HEK293 (cell line): ENCODE results near the gene WBP4.

ENCODE experiments used
- CTCF ChIA-PET: fragments of 350-600 bp; formaldehyde crosslinking; extraction: SDS; loops from one replicate; lab custom pipeline; 2021; ENCODE audit warnings: antibody characterized with exemption; lab: Yijun Ruan, JAX
- POLR2A ChIA-PET: fragments of 300-600 bp; formaldehyde crosslinking; extraction: SDS; loops from one replicate; lab custom pipeline; 2020; ENCODE audit warnings: antibody characterized with exemption, inconsistent platforms; lab: Yijun Ruan, JAX
- H3K27ac ChIP-seq: fragments of 200-500 bp; sonication (Bioruptor generic); 2 replicates; pipeline ENCODE4 v1.5.1; 2014; ENCODE audit warnings: low read depth, low read length, control low read depth, inconsistent platforms; ENCODE audit errors: extremely low read depth
- H3K36me3 ChIP-seq, 2 experiments: fragments of 200-500 bp in 1 of 2; sonication (Bioruptor generic) in 1 of 2; 1 replicate in 1 of 2; 2 replicates in 1 of 2; pipeline ENCODE4 v1.5.1; 2014 to 2017; ENCODE audit warnings: inconsistent platforms in 2 of 2, low read length in 2 of 2; ENCODE audit not compliant: control insufficient read depth in 2 of 2, insufficient read depth in 1 of 2
- H3K4me1 ChIP-seq: fragments of 200-500 bp; sonication (Bioruptor generic); 2 replicates; pipeline ENCODE4 v1.5.1; 2014; ENCODE audit warnings: mild to moderate bottlenecking, low read length, inconsistent platforms; ENCODE audit not compliant: control insufficient read depth, insufficient read depth
- H3K4me3 ChIP-seq: 2 replicates; pipeline ENCODE4 v1.5.1; 2011; ENCODE audit warnings: low read depth, mild to moderate bottlenecking, control low read depth, low read length, moderate library complexity
- H3K9me3 ChIP-seq: fragments of 200-500 bp; sonication (Bioruptor generic); 2 replicates; pipeline ENCODE4 v1.5.1; 2014; ENCODE audit warnings: low read depth, low read length, inconsistent platforms; ENCODE audit not compliant: control insufficient read depth, insufficient read depth
- FEZF1 ChIP-seq: fragments of 450-650 bp; formaldehyde crosslinking; IDR thresholded peaks from 2 replicates; pipeline ENCODE4 v1.5.1; 2016; ENCODE audit warnings: missing biosample characterization, missing genetic modification characterization
- GLI4 ChIP-seq: fragments of 450-650 bp; formaldehyde crosslinking; IDR thresholded peaks from 2 replicates; pipeline ENCODE4 v1.5.1; 2016; ENCODE audit warnings: missing biosample characterization, missing genetic modification characterization
- IKZF3 ChIP-seq: fragments of 450-650 bp; IDR thresholded peaks from 2 replicates; pipeline ENCODE4 v1.5.0; 2018; ENCODE audit warnings: missing biosample characterization, mild to moderate bottlenecking, missing genetic modification characterization, moderate library complexity
- PRDM1 ChIP-seq: fragments of 450-650 bp; formaldehyde crosslinking; IDR thresholded peaks from 2 replicates; pipeline ENCODE4; 2016; ENCODE audit warnings: missing biosample characterization, missing genetic modification characterization
- ZFP3 ChIP-seq: fragments of 450-650 bp; formaldehyde crosslinking; IDR thresholded peaks from 2 replicates; pipeline ENCODE4 v1.5.1; 2016; ENCODE audit warnings: low read depth, missing biosample characterization, missing genetic modification characterization
- ZNF175 ChIP-seq: fragments of 450-650 bp; formaldehyde crosslinking; IDR thresholded peaks from 2 replicates; pipeline ENCODE4 v1.5.1; 2016; ENCODE audit warnings: missing biosample characterization, missing genetic modification characterization
- ZNF202 ChIP-seq: fragments of 450-650 bp; formaldehyde crosslinking; IDR thresholded peaks from 2 replicates; pipeline ENCODE4 v1.5.1; 2016; ENCODE audit warnings: missing biosample characterization, missing genetic modification characterization, borderline replicate concordance
- ZNF223 ChIP-seq: fragments of 450-650 bp; formaldehyde crosslinking; IDR thresholded peaks from 2 replicates; pipeline ENCODE4 v1.5.1; 2016; ENCODE audit warnings: missing biosample characterization, missing genetic modification characterization
- ZNF239 ChIP-seq: fragments of 450-650 bp; formaldehyde crosslinking; IDR thresholded peaks from 2 replicates; pipeline ENCODE4 v1.5.1; 2016; ENCODE audit warnings: missing biosample characterization, missing genetic modification characterization
- ZNF510 ChIP-seq: fragments of 450-650 bp; formaldehyde crosslinking; IDR thresholded peaks from 2 replicates; pipeline ENCODE4 v1.5.1; 2018; ENCODE audit warnings: mild to moderate bottlenecking, missing genetic modification characterization, missing biosample characterization; ENCODE audit not compliant: insufficient replicate concordance
- ZNF544 ChIP-seq: fragments of 450-650 bp; formaldehyde crosslinking; IDR thresholded peaks from 2 replicates; pipeline ENCODE4 v1.5.0; 2017; ENCODE audit warnings: missing biosample characterization, missing genetic modification characterization
- ZNF600 ChIP-seq: fragments of 450-650 bp; formaldehyde crosslinking; IDR thresholded peaks from 2 replicates; pipeline ENCODE4 v1.5.1; 2016; ENCODE audit warnings: missing biosample characterization, missing genetic modification characterization
- ZNF670 ChIP-seq: fragments of 450-650 bp; formaldehyde crosslinking; IDR thresholded peaks from 2 replicates; pipeline ENCODE4 v1.5.1; 2016; ENCODE audit warnings: missing biosample characterization, missing genetic modification characterization, low read depth
- ZNF747 ChIP-seq: fragments of 450-650 bp; formaldehyde crosslinking; IDR thresholded peaks from 2 replicates; pipeline ENCODE4 v1.5.1; 2016; ENCODE audit warnings: missing biosample characterization, missing genetic modification characterization
- TF ChIP-seq, protein P1 (sequence below): fragments of 450-650 bp; formaldehyde crosslinking; IDR thresholded peaks from 2 replicates; pipeline ENCODE4 v1.5.1; 2016; ENCODE audit warnings: missing biosample characterization, missing genetic modification characterization
- TF ChIP-seq, protein P2 (sequence below): fragments of 450-650 bp; formaldehyde crosslinking; IDR thresholded peaks from 2 replicates; pipeline ENCODE4 v1.5.1; 2017; ENCODE audit warnings: missing biosample characterization, missing genetic modification characterization
- TF ChIP-seq, protein P3 (sequence below): fragments of 450-650 bp; formaldehyde crosslinking; IDR thresholded peaks from 2 replicates; pipeline ENCODE4 v1.5.1; 2017; ENCODE audit warnings: missing biosample characterization, missing genetic modification characterization
- TF ChIP-seq, protein P4 (sequence below): fragments of 450-650 bp; formaldehyde crosslinking; IDR thresholded peaks from 2 replicates; pipeline ENCODE4 v1.5.1; 2016; ENCODE audit warnings: missing biosample characterization, missing genetic modification characterization, borderline replicate concordance

The WBP4 gene

DNA sequence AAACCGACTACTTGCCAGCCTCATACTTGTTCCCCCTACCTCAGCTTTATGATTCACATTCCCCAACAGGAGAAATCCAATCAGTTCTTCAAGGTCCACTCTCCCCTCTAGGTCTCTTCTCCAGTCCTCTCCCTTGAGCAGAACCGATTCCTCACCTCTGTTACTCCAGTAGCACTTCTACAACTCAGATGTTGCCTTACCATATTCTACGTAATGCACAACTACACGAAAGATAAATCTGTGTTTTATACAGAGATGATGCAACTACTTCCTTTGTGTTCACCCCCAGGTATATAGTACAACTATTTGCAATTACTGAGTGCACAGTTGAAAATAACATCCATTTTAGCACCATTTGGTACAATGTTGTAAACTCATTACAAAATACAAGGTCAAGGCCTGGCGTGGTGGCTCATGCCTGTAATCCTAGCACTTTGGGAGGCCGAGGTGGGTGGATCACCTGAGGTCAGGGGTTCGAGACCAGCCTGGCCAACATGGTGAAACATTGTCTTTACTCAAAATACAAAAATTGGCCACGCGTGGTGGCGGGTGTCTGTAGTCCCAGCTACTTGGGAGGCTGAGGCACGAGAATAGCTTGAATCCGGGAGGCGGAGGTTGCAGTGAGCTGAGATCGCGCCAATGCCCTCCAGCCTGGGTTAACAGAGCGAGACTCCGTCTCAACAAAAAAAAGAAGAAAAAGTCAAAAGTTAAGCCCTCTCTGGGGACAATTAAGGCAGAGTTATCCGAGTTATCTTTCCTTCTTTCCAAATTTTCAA lies 2.8 kb upstream of the WBP4 start (continued):
- TF ChIP-seq, protein P1, sequence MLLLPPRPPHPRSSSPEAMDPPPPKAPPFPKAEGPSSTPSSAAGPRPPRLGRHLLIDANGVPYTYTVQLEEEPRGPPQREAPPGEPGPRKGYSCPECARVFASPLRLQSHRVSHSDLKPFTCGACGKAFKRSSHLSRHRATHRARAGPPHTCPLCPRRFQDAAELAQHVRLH (tag by site-specific recombination) = peak; percentile 32; the same call in 1 of the 2 replicates
- TF ChIP-seq, all 188 proteins: peak for 4

DNA sequence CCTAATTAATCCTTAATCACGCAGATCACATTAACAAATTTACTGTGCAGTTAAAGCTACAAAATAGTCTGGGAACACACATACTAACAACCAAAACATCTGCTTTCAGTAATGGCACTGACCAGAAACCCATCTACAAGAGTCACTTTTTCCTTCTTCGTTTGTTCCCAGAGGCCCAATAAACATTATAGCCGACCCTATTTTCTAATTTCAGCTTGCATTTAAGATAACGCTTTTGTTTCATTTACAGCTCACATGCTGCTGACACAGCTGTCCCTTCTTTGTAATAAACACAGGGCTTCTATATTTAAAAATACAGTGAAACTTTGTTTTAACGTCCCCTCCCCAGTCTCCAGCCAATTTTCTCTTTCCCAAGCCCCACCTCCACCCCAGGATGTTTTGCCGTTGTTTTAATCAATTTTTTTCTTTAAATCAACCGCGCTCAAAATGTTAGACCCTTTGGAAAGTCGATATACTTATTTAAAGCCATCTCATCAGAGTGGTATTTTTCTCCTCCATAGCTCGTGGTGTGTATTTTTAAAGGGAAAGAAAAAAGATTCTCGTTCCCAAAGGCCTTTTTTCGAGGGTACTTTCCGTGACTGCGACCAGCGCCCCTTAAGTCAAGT lies 1.7 kb upstream of the WBP4 start:
- H3K27ac ChIP-seq = peak overlapping the region; percentile 97
- ChIA-PET CTCF (interaction anchor here (0.8 to 1.3 kb wide), 2 partner anchors 9 to 10 kb away, joined by 3 to 4 read pairs; no protein-coding TSS in a partner anchor), POLR2A (interaction anchor here (0.9 to 2.1 kb wide), 2 partner anchors 41 to 45 kb away, joined by 3 to 13 read pairs; partner anchors contain the start of gene ELF1)
- H3K36me3 ChIP-seq = peaks cover 0 to 8% of the 10 kb centered on the region in 2 experiments; a peak in 2 of 3 replicates
- H3K4me3 ChIP-seq = peak overlapping the region; percentile 94
- no peak for TF ChIP-seq ZNF175 (tag by site-specific recombination)
- no peak for TF ChIP-seq ZNF670 (tag by site-specific recombination)
- TF ChIP-seq IKZF3 (tag by site-specific recombination) = 0 out of 2 replicates have a peak, but pooled peaks have one; percentile 29
- no peak for TF ChIP-seq ZNF544 (tag by site-specific recombination)
- no peak for TF ChIP-seq ZNF510 (tag by site-specific recombination)
- TF ChIP-seq, protein P2, sequence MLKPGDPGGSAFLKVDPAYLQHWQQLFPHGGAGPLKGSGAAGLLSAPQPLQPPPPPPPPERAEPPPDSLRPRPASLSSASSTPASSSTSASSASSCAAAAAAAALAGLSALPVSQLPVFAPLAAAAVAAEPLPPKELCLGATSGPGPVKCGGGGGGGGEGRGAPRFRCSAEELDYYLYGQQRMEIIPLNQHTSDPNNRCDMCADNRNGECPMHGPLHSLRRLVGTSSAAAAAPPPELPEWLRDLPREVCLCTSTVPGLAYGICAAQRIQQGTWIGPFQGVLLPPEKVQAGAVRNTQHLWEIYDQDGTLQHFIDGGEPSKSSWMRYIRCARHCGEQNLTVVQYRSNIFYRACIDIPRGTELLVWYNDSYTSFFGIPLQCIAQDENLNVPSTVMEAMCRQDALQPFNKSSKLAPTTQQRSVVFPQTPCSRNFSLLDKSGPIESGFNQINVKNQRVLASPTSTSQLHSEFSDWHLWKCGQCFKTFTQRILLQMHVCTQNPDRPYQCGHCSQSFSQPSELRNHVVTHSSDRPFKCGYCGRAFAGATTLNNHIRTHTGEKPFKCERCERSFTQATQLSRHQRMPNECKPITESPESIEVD (tag by site-specific recombination) = peak; percentile 99
- no peak for TF ChIP-seq ZNF202 (tag by site-specific recombination)
- TF ChIP-seq, protein P3, sequence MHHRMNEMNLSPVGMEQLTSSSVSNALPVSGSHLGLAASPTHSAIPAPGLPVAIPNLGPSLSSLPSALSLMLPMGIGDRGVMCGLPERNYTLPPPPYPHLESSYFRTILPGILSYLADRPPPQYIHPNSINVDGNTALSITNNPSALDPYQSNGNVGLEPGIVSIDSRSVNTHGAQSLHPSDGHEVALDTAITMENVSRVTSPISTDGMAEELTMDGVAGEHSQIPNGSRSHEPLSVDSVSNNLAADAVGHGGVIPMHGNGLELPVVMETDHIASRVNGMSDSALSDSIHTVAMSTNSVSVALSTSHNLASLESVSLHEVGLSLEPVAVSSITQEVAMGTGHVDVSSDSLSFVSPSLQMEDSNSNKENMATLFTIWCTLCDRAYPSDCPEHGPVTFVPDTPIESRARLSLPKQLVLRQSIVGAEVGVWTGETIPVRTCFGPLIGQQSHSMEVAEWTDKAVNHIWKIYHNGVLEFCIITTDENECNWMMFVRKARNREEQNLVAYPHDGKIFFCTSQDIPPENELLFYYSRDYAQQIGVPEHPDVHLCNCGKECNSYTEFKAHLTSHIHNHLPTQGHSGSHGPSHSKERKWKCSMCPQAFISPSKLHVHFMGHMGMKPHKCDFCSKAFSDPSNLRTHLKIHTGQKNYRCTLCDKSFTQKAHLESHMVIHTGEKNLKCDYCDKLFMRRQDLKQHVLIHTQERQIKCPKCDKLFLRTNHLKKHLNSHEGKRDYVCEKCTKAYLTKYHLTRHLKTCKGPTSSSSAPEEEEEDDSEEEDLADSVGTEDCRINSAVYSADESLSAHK (tag by site-specific recombination) = peak; percentile 20; the same call in 1 of the 2 replicates
- no peak for TF ChIP-seq ZNF223 (tag by site-specific recombination)
- TF ChIP-seq ZNF747 (tag by site-specific recombination) = no peak
- no peak for TF ChIP-seq ZFP3
- no peak for TF ChIP-seq GLI4 (tag by site-specific recombination)
- TF ChIP-seq ZNF239 (tag by site-specific recombination) = no peak
- TF ChIP-seq, protein P4, sequence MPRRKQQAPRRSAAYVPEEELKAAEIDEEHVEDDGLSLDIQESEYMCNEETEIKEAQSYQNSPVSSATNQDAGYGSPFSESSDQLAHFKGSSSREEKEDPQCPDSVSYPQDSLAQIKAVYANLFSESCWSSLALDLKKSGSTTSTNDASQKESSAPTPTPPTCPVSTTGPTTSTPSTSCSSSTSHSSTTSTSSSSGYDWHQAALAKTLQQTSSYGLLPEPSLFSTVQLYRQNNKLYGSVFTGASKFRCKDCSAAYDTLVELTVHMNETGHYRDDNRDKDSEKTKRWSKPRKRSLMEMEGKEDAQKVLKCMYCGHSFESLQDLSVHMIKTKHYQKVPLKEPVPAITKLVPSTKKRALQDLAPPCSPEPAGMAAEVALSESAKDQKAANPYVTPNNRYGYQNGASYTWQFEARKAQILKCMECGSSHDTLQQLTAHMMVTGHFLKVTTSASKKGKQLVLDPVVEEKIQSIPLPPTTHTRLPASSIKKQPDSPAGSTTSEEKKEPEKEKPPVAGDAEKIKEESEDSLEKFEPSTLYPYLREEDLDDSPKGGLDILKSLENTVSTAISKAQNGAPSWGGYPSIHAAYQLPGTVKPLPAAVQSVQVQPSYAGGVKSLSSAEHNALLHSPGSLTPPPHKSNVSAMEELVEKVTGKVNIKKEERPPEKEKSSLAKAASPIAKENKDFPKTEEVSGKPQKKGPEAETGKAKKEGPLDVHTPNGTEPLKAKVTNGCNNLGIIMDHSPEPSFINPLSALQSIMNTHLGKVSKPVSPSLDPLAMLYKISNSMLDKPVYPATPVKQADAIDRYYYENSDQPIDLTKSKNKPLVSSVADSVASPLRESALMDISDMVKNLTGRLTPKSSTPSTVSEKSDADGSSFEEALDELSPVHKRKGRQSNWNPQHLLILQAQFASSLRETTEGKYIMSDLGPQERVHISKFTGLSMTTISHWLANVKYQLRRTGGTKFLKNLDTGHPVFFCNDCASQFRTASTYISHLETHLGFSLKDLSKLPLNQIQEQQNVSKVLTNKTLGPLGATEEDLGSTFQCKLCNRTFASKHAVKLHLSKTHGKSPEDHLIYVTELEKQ (tag by site-specific recombination) = 0 out of 2 replicates have a peak, but pooled peaks have one; percentile 20
- TF ChIP-seq FEZF1 (tag by site-specific recombination) = 0 out of 2 replicates have a peak, but pooled peaks have one; percentile 36
- TF ChIP-seq ZNF600 (tag by site-specific recombination) = no peak
- TF ChIP-seq PRDM1 (tag by site-specific recombination) = peak; percentile 4; the same call in 1 of the 2 replicates
- H3K4me1 ChIP-seq = peaks cover 5% of the 10 kb centered on the region; the same call in 1 of the 2 replicates
- no peaks in the 10 kb centered on the region for H3K9me3 ChIP-seq
